COLO829 (cell line): Measurements from ENCODE around the gene TLL2.

Source experiments
- DNase-seq: peaks from one replicate; pipeline ENCODE4 v3.0.0; 2012; ENCODE audit warnings: low spot score

Gene TLL2

DNA sequence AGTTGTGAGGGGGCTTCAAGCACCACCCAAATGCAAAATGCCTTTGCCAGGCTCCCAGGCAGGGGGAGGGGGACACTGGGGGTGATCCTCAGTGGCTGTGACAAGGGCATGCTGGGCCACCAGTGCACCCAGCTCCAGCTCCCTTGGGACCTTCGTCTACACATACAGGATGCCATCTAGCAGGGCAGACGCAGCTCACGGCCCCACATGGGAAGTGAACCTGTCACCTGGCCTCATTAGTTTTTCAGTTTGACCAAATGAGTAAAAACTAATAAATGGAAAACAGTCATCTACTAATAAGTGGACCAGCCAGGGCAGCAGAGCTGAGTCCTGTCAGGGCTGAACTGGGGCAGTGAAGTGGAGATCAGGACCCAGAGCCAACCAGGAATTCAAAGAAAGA lies 50.2 kb downstream of the TLL2 start:
- DNase-seq = no peak

DNA sequence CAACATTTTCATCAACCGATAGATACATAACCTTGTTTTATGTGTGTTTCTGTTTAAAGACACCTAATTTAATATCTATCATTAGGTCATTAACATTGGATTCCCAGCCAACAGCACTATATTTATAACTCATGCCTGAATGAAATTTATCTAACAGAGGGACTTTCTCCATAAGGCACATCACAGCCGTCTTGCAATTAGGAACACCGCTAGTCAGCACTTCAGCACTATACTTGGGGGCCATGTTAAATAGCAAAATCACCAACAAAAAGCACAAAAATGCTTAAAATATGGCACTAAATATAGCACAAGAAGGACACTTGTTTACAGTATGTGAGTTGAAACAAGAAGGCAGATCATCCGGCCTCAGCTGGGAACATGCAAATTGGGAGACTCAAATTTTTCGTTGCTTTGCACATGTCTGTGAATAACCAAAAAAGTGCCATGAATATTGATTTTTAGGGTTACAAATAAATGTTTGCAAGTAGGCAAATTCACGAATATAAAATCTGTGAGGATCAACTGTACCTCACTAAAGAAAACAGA lies 51.0 kb downstream of the TLL2 start:
- DNase-seq = no peak

DNA sequence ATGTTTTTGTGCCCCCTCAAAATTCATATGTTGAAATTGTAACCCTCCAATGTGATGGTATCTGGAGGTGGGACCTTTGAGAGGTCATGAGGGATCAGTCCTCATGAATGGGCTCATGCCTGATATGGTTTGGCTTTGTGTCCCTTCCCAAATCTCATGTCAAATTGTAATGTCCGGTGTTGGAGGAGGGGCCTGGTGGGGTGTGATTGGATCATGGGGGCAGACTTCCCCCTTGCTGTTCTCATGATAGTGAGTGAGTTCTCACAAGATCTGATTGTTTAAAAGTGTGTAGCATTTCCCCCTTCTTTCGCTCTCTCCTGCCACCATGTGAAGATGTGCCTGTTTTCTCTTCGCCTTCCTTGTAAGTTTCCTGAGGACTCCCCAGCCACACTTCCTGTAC lies 53.4 kb downstream of the TLL2 start:
- no peak for DNase-seq

DNA sequence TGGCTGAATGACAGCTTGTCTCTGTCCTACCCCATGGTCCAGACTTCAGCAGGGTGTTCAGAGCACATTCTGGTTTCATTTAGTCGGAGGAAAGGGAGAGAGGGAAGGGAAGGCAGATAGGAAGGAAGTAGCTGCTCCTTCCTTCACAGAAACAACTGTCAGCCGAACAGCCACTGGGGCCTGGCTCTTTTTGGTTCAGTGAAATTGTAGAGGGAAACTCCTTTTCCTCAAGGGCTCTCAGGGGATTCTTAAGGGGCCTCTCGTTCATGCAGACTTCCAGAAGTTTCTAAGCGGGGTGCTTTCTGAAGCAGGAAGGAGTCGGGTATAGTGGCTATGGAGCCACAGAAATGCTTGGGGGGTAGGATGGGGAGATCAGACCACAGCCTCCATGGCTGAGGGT lies 56.4 kb downstream of the TLL2 start:
- DNase-seq = no peak

DNA sequence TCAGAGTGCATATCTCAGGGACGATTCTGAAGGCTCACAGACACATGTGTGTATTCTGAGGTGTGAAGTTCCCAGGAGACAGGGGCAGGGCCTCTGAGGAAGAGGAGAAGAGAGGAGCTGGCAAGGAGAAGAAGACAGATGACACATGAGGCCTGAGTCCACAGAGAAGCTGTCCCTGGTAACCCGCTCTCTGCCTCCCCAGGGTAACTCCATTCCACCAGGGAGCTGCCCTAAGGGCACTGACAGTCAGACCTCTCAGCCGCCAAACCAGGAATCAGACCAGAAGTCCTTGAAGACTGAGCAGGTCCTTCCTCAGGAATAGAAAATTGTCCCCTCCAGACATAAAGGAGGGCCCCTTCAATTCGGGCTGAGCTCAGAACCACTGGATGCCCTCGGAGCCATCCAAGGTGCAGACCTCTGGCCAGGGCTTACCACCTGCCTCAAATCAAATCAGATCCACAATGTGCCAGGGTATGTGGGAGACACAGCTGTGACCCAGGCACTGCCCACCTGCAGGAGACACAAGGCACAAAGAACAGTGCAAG lies 57.4 kb downstream of the TLL2 start:
- no peak for DNase-seq

DNA sequence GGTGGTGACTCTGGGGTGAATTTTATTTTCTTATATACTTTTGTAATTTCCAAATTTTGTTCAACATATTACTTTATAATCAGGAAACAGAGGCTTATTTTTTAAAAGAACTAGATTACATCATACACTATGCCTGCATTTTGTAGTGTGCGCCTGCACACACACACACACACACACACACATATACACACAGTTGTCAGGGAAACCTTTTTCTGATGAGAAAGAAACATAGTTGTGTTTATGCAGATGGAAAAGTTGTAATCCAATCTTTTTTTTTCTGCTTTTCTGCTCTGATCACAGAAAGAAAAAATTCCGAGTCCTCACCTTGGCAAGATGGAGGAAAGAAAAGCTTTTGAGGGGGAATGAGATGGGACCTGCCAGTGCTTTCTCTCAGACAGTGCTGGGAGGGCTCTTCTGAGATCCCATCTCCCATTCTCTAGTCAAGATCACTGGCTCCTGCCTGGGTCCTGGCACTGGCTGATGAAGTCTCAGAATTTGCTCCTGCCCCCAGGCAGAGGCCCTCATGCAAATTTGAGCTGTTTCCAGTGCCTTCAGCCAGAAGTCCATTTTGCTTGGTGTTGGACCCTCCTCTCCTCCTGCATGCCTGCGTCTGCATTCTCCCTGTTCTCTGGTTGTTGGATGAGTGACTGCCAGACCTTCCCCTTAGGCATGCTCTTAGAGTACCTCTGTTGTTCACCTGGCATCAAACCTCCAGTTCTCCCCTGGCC lies 59.7 kb downstream of the TLL2 start:
- DNase-seq = no peak

DNA sequence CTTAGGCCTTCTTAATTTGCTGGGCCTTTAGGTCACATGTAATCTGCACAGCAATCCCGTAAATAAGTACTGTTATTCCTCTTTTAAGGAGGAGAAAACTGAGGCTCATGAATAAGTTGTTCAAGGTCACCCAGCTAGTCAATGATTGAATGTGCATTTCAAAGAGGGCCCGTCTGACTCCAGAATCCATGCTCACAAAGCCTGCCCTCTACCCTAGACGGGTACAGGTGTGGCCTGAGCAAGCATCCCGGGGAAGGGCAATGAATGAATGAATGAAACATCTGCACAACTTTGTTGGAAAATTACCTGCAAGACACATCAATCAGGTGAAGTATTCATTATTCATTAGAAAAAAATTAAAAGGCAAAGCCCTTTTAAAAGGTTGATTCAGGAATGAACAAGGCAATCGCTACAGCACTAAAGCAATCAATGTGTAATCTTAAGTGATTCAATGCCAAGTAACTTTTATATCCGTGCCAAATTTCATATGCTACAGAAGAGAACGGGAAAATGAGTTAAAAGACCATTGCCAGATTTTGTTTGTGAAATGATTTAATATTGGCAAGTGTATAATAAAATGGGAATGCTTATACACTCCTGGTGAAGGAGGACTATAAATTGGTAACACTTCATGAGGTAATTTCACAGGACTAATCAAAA lies 61.1 kb downstream of the TLL2 start:
- no peak for DNase-seq

DNA sequence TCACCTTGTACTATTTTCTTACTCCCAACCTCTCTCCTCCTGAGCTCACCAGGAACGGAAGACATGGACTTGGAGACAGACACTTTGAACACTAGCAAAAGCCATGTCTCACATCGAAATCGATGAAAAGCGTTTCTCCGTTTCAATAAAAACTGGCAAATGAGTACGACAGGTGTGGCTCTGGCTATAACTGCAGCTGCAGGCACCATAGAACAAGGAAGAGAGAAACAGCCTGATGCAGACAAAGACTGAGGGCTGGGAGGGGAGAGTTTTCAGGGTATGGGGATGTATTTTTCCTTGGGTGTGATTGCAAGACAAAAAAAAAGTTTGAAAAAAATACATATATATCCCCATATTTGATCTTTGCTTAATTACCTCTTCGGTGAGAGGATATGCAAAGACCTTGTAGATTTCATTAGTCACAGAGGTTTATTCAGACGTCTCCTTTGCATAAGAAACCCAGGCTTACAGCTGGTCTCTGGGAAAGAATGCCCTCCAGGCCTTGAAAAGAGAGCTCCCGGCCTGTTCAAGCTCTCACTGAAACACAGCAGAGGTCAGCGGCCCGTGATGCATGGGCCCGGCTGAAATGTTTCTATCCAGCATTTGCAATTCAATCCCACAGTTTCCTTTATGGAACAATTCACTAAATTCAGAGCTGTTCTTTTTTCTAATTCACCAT lies 63.1 kb downstream of the TLL2 start:
- no peak for DNase-seq

DNA sequence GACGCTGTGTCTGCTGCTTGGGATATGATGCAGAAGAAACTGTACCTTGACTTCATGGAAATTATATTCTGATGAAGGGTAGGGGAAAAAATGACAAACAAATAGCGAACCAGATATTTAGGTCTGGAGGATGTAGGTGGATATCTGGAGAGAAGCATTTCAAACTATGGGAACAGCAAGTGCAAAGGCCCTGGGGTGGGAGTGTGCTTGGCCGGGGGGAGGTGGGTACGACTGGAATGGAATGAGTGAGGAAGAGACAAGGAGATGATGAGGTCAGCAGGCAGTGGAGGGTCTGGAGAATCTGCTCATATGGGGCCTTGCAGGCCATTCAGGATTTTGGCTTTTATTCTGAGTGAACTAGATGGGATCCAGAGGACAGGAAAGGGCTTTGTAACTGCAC lies 65.2 kb downstream of the TLL2 start:
- DNase-seq = no peak

DNA sequence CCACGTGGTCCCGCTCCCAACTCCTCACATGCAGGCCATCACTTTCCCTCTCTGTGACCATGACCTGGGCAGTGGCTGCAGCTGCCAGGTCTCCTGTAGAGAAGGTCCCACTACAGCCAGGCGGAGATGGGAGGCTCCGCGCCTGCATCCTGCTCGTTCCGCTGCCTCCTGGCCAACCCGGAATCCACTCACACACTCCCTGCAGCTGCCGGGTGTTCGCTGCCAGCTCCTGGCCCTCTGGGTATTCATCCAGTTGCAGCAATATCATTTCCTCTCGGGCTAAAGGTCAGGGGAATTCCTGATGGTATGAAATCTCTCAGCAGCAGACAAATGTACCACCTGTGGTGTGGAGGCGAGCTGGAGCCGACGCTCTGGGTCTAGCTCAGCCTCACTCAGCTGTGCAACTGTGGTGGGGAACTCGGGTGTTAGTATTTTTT lies 65.7 kb downstream of the TLL2 start:
- DNase-seq = no peak

DNA sequence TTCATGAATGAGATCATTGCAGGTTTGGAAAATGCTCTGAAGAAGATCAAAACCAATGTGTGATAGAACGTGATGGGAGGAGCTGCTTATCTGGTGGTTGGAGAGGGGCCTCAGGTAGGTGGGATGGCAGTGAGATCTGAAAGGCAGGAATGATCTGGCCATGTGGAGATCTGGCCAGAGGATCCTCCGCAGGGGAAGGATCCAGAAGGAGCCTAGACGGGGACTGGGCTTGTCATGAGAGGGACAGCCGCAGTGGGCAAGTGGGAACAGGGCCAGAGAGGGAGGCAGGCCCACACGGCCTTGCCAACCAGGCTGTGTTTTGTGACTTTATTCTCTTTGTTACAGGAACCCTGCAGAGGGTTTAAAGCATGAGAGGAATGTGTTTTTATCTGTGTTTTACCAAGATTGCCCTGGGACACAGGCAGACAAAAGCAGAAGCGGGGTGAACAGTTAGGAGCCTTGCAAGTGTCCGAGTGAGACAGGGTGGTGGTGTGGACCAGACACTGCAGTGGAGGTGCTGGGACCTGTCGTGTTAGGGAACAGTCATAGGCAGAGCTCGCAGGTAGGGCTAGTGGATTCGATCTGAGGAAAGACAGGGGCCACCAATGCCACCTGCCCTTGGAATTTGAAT lies 66.6 kb downstream of the TLL2 start:
- DNase-seq = no peak

DNA sequence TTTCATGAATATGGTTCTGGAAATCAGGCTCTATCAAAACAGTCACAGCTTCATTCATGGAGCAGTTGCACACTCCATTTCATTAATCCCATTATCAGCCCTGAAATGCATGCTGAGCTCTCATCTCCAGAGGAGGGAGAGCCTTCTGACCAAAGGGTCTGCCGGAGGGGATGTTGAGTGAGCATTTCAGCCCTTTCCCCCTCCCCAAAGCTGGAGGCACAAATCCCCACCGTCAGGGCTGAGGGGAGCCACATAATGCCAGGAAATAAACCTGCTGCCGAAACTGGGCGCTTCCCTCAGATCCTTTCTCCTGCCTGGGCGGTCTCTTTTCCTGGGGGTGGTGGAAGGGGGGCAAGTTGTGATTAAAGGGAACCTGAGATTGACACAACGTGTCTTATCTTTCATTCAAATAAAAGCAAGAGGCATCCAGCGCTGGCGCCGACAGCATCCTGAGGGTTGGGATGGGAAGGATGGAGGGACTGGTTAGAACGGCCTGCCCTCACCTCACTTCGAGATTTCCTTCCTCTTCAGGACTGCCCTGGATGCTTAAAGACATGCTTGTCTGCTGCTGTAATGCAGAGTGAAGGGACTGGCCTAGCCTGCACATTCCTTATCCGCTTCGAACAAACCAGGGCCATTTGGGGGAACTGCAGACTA lies 71.6 kb downstream of the TLL2 start:
- no peak for DNase-seq

DNA sequence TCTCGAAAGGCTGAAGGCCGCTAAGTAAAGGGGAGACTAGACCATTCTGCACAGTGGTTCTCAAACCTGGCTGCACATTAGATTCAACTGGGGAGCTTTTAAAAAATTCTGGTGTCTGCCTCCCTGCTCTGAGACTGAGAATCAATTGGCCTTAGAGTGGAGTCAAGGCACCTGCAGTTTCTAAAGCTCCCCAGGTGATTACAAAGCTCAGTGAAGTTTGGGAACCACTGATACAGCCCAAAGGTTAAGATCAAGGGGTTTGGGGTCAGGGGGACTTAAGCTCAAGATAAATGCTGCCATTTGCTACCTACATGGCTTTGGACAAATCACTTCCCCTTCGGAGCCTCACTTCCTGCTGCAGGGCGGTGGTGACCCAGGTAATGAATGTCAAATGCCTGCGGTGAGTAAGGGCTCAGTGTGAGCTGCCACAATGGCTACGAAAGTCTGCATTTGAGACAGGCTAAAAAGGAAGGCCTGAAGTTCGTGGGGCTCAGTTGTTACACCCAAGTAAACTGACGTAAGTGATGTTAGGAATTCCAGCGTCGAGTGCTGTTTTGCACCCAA lies 72.3 kb downstream of the TLL2 start:
- no peak for DNase-seq

DNA sequence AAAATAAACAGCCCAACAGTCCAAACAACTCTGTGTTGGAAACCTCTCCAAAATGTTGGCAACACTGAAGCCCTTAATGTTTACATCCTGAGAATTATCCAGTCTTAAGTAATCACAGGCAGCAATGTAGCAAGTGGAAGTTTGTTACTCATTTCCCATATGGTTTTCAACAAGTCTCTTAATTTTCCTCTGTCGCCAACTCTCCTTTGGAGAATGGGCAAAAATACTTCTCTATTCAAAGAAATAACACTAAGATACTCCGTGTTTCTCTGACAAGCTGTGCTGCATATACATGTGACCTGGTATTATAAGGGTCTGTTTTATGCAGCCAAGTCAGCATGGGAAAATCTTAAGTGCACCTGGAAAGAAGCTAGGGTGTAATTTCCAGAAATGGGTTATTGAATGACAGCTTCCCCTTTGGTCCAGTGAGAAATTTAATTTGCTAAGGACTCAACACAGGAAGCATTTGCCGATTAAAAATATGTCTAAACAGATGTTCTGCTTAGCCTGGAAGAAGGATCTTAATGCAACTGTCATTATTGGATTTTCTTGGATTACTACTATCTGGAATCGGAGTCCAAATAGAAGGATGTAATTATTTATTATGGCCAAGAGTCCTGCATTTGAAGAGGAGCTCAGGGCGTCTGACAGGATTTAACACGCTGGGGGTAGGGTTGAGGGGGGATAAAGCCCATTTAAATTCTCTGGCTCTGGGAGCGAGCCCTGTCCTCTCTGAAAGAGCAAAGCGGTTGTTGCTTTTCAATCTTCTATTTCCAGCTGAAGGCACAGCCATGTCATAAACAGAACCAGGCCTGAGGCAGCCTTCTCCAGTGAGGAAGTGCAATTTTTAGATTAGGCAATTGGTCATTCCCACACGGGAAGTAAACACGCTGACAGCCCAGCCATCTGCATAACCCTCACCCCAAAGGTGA lies 73.1 kb downstream of the TLL2 start:
- no peak for DNase-seq

DNA sequence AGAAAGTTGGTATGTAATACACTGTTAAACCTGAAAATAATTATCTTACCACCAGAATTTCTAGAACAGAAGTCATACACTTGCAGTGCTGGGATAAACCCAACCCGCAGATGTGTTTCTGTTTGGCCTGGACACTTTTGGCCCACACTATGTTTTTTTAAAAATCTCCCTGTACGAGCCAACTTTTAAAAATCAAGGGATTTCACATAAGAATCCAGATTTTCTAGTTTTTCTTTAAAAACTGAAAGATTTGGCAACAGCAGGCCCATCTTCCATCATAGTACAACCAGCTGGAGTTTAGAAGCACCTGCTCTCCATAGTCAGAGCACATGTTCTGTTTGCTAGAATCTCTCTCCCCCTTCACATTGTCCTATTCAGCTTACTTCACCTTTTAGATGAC lies 74.0 kb downstream of the TLL2 start:
- DNase-seq = no peak

DNA sequence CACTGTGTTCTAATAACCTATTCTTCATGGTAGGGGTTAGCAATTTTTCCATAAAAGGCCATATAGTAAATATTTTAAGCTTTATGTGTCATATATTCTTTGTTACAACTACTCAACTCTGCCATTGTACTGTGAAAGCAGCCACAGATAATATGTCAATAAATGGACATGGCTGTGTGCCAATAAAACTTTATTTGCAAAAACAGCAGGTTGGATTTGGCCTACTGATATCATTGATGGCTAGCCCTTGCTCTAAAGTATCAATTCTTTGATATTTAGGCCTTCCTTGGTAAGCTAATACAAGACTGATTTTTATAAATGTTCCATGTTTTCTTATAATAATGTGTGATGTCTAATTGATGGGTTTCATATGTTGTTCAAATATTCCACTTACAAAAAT lies 77.7 kb downstream of the TLL2 start:
- DNase-seq = no peak

DNA sequence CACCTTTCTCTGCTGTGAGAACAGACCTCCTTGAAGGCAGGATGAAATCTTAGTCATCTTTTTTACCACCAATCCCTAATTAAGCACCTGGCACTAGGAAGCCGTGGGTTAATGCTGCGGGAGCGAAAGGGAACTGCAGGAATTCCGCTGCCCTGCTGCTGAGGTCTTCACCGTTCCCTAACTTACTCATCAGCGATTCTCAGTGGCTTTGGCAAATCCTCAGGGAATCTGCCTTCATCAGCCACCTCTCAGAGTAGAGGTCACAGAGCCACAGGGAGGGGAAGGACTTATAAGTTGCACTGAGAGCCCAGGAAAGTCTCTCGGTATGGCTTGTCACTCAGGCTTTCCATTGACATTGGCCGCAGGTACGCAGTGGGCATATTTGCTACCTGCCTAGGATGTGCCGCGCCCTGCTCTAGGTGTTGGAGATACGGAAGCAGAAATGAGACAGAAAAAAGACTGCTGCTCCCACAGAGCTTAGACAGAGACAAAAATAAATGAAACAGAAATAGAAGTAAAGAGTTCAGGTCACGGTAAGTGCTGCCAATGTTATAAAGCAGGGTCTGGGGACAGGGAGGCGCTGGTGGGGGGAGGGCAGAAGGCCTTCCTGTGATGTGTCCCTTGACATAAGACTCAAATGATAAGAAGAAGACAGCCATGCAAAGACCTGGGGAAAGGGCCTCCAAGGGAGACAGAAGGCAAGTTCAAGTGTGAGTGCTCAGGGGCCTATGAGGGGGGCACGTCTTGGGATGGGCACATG lies 82.3 kb downstream of the TLL2 start:
- DNase-seq = no peak

DNA sequence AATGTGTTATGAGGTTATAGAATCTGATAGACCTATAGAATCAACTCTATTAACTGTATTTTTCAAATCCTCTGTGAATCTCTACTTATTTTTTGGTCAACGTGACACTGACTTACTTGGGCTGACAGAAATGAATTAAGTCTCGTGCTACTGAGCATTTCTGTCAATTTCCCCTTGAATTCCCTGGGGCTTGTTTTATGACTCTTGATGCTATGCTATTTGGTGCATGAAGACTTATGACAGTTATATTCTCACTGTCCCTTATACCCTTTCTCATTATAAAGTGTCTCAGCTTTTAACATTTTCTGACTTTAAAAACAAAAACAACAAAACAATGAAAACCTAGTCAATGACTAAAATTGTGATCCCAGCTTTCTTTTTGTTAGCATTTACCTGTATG lies 86.4 kb downstream of the TLL2 start:
- DNase-seq = no peak

DNA sequence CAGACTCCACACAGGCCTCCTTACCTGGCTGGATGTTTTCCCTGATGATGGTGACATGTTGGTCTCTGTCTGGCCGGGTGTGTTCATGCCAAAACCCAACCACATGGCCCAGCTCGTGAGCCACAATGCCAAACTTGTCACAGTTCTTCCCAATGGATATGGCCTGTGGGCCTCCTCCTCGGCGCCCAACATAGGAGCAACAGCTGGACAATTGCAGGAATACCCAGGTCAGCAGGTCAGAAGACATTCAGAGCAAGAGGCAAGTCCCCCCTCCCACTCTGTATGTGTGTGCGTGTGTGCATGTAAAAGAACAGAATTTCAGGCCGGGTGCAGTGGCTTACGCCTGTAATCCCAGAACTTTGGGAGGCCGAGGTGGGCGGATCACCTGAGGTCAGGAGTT lies 91.2 kb downstream of the TLL2 start:
- no peak for DNase-seq

DNA sequence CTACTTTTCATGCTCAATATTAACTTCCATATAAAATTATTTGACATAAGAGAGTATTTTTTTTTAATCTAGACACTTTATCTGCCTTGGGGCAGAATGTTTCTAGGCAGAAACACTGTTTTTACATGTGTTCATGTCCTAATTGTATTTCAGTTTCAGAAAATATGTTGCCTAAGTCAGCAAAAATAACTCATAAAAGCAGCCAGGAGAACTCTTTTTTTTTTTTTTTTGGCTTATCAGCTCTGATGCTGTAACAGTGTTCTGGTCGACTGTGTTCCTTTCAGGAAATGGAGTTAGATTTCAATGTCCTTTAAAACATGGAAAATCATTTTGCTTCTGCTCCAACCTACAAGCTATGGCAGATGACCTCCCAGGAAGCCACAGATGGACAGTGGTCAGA lies 91.7 kb downstream of the TLL2 start:
- DNase-seq = no peak
